ENCODE measurements around the gene ADCY5. TPM values are rescaled to one million over a fixed set of nuclear protein-coding genes. Genes with fewer than 3 reads are reported as not detected.
A peak's percentile ranks its signal among the peaks of the same experiment; 100 is the strongest.
"Not testable (repeated sequence)": the region's sequence is repeated elsewhere in the genome, so short reads cannot be mapped to it uniquely, and the experiment has no call there.

Gene ADCY5
- 11.1 TPM for total RNA-seq

GRCh38 chr3:123448536-123449101, at the start of gene ADCY5:
Gene ADCY5 (minus strand): TSS chr3:123449090. CDS start chr3:123448545, 545 bp downstream.
- DNase-seq = peak; percentile 28

GRCh38 chr3:123493912-123494311, 45.0 kb upstream of the ADCY5 start:
- no peak for DNase-seq

GRCh38 chr3:123491966-123492587, 43.2 kb upstream of the ADCY5 start:
- no peak for DNase-seq

GRCh38 chr3:123489400-123490004, 40.6 kb upstream of the ADCY5 start:
- DNase-seq = peak; percentile 92

- no peak for DNase-seq
Observed at GRCh38 chr3:123488645-123489347, 39.9 kb upstream of the ADCY5 start.

- not testable (repeated sequence) for DNase-seq
Observed at GRCh38 chr3:123487063-123487462, 38.2 kb upstream of the ADCY5 start.

- no peak for DNase-seq
Observed at GRCh38 chr3:123486460-123486859, 37.6 kb upstream of the ADCY5 start.

GRCh38 chr3:123485551-123485950, 36.7 kb upstream of the ADCY5 start:
- DNase-seq = no peak

- DNase-seq = no peak
Observed at GRCh38 chr3:123483146-123483545, 34.3 kb upstream of the ADCY5 start.

- DNase-seq = no peak
Observed at GRCh38 chr3:123481722-123482457, 33.0 kb upstream of the ADCY5 start.

- no peak for DNase-seq
Observed at GRCh38 chr3:123481071-123481470, 32.2 kb upstream of the ADCY5 start.

- DNase-seq = no peak
Observed at GRCh38 chr3:123480428-123480827, 31.5 kb upstream of the ADCY5 start.

GRCh38 chr3:123479891-123480290, 31.0 kb upstream of the ADCY5 start:
- no peak for DNase-seq

- DNase-seq = no peak
Observed at GRCh38 chr3:123478314-123478713, 29.4 kb upstream of the ADCY5 start.

- no peak for DNase-seq
Observed at GRCh38 chr3:123476967-123477750, 28.3 kb upstream of the ADCY5 start.

GRCh38 chr3:123475786-123476185, 26.9 kb upstream of the ADCY5 start:
- DNase-seq = no peak

- no peak for DNase-seq
Observed at GRCh38 chr3:123471106-123471505, 22.2 kb upstream of the ADCY5 start.

GRCh38 chr3:123469323-123469995, 20.6 kb upstream of the ADCY5 start:
- no peak for DNase-seq

- DNase-seq = no peak
Observed at GRCh38 chr3:123467046-123467445, 18.2 kb upstream of the ADCY5 start.

- no peak for DNase-seq
Observed at GRCh38 chr3:123464211-123464610, 15.3 kb upstream of the ADCY5 start.

GRCh38 chr3:123459862-123460261, 11.0 kb upstream of the ADCY5 start:
- DNase-seq = no peak

All from tongue (tissue), 2 donors.